Smooth muscle cell (in vitro differentiated cells): Measurements from ENCODE around the gene UGT1A4. TPM values are rescaled to one million over a fixed set of nuclear protein-coding genes. Genes with fewer than 3 reads are reported as not detected.

ENCODE experiments used
- DNase-seq: peaks from one replicate; lab custom pipeline; 2025; ENCODE audit not compliant: unreplicated experiment; lab: John Stamatoyannopoulos, UW
- H2AFZ ChIP-seq: fragments of 200-600 bp; sonication (generic); 2 replicates; pipeline ENCODE4 v1.6.0; 2016; ENCODE audit warnings: antibody characterized with exemption, low read depth, mild to moderate bottlenecking
- H3F3A ChIP-seq: fragments of 200-600 bp; sonication (generic); 2 replicates; pipeline ENCODE4 v1.6.0; 2017; ENCODE audit warnings: antibody characterized with exemption, low read depth
- H3K27ac ChIP-seq: fragments of 200-600 bp; sonication (generic); 2 replicates; pipeline ENCODE4 v1.5.1; 2016; ENCODE audit warnings: low read depth, mild to moderate bottlenecking
- H3K27me3 ChIP-seq: fragments of 200-600 bp; sonication (generic); 2 replicates; pipeline ENCODE4 v1.6.1; 2016; ENCODE audit warnings: low read depth, mild to moderate bottlenecking
- H3K36me3 ChIP-seq: fragments of 200-600 bp; sonication (generic); 2 replicates; pipeline ENCODE4 v1.5.1; 2016; ENCODE audit warnings: low read depth
- H3K4me1 ChIP-seq: fragments of 200-600 bp; sonication (generic); 2 replicates; pipeline ENCODE4 v1.5.1; 2016; ENCODE audit warnings: low read depth
- H3K4me2 ChIP-seq: fragments of 200-600 bp; sonication (generic); 2 replicates; pipeline ENCODE4 v1.6.0; 2016; ENCODE audit warnings: mild to moderate bottlenecking
- H3K4me3 ChIP-seq: fragments of 200-600 bp; sonication (generic); 2 replicates; pipeline ENCODE4 v1.5.1; 2016; ENCODE audit warnings: mild to moderate bottlenecking
- H3K79me2 ChIP-seq: fragments of 200-600 bp; sonication (generic); 2 replicates; pipeline ENCODE4 v1.6.0; 2016; ENCODE audit warnings: low read depth, mild to moderate bottlenecking
- H3K9ac ChIP-seq: fragments of 200-600 bp; sonication (generic); 2 replicates; pipeline ENCODE4 v1.6.0; 2016; ENCODE audit warnings: low read depth
- H3K9me3 ChIP-seq: fragments of 200-600 bp; sonication (generic); replicated peaks from 2 replicates; pipeline ENCODE4 v1.5.1; 2016; ENCODE audit warnings: low read depth
- H4K20me1 ChIP-seq: fragments of 200-600 bp; sonication (generic); 2 replicates; pipeline ENCODE4 v1.6.0; 2016; ENCODE audit warnings: low read depth
- WGBS: methylation state at CpG from one replicate; pipeline ENCODE4 v1.1.7; 2016; ENCODE audit warnings: low lambda C conversion rate; 5-methylcytosine and 5-hydroxymethylcytosine counted together
- polyA plus RNA-seq: library from polyadenylated mRNA; unstranded; fragments of >200 nt; fragmentation: Nextera tagmentation; extraction: Ambion mirVana; gene quantifications from 2 replicates; pipeline ENCODE4 v1.2.1, GENCODE V29; 2016
- total RNA-seq: library from RNA; depleted of rRNA; stranded (reverse); fragments of >200 nt; gene quantifications from 2 replicates; pipeline ENCODE4 v1.2.3, GENCODE V29; 2014
- TF ChIP-seq, protein P1 (sequence below): fragments of 200-600 bp; sonication (generic); IDR thresholded peaks from 2 replicates; pipeline ENCODE4 v1.5.1; 2017; ENCODE audit warnings: borderline replicate concordance, mild to moderate bottlenecking, antibody characterized with exemption; ENCODE audit not compliant: insufficient read depth, poor library complexity, severe bottlenecking

Gene UGT1A4
- total and polyA plus RNA-seq, 2 experiments from 2014 or later, result not detected

- TF ChIP-seq, protein P1, sequence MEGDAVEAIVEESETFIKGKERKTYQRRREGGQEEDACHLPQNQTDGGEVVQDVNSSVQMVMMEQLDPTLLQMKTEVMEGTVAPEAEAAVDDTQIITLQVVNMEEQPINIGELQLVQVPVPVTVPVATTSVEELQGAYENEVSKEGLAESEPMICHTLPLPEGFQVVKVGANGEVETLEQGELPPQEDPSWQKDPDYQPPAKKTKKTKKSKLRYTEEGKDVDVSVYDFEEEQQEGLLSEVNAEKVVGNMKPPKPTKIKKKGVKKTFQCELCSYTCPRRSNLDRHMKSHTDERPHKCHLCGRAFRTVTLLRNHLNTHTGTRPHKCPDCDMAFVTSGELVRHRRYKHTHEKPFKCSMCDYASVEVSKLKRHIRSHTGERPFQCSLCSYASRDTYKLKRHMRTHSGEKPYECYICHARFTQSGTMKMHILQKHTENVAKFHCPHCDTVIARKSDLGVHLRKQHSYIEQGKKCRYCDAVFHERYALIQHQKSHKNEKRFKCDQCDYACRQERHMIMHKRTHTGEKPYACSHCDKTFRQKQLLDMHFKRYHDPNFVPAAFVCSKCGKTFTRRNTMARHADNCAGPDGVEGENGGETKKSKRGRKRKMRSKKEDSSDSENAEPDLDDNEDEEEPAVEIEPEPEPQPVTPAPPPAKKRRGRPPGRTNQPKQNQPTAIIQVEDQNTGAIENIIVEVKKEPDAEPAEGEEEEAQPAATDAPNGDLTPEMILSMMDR, result no peak
- Histone ChIP-seq H3K27ac (no peak overlapping the region), H3K36me3 (no peaks in the 10 kb centered on the region), H3K9ac (no peak overlapping the region), H2AFZ (no peak overlapping the region), H3K4me3 (no peak overlapping the region), H3K9me3 (no peaks in the 10 kb centered on the region), H3K4me1 (no peaks in the 10 kb centered on the region), H3K79me2 (no peaks in the 10 kb centered on the region), H4K20me1 (no peaks in the 10 kb centered on the region), H3K27me3 (no peaks in the 10 kb centered on the region), H3K4me2 (no peak overlapping the region), H3F3A (no peaks in the 10 kb centered on the region)
- DNase-seq, result no peak
- WGBS, result 90% methylated on average over 9 of the region's 9 CpGs
Measured at GRCh38 chr2:233791883-233792329, 73.4 kb downstream of the UGT1A4 start.

- TF ChIP-seq, protein P1, result no peak
Measured at GRCh38 chr2:233792720-233793119, 74.2 kb downstream of the UGT1A4 start.

DNA sequence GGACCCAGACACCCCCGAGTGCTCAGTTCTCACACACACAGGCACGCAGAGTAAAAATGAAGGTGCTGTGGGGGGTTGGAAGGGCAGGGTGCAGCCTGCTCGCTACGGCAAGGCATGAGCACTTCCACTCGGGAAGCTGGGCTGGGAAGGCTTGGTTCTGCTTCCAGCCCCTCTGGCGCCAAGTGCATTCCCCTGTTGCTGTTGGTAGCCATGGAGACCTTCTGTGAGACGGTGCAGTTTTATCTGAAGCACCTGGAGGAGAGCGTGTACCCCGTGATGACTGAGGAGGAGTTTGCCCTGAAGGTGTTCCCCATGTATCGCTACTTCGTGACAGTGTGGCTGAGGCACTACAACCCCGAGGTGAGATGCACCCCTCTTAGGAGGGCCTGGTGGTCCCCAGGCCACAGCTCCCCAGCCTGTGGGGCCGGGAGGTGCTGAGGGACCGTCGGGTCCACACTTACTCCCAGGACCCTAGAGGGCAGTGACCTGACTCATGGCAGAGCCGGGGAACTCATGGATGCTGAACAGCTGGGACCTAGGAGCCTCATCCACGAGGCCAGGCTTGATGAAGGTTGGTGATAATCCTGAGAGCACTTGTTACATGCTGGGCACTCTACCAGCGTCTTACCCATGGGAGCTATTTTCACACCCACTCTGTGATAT lies 75.1 kb downstream of the UGT1A4 start:
- Histone ChIP-seq H3K9ac (no peak overlapping the region), H3K4me3 (no peak overlapping the region), H3K27me3 (no peaks in the 10 kb centered on the region), H3K4me2 (no peak overlapping the region), H3F3A (no peaks in the 10 kb centered on the region), H3K27ac (no peak overlapping the region), H3K4me1 (no peaks in the 10 kb centered on the region), H3K9me3 (no peaks in the 10 kb centered on the region), H4K20me1 (no peaks in the 10 kb centered on the region), H2AFZ (no peak overlapping the region), H3K36me3 (no peaks in the 10 kb centered on the region), H3K79me2 (no peaks in the 10 kb centered on the region)
- 90% methylated on average over 18 of the region's 18 CpGs for WGBS
- TF ChIP-seq, protein P1, result no peak
- DNase-seq, result no peak

More at GRCh38 chr2:233792720-233793119, 74.2 kb downstream of the UGT1A4 start:
- Histone ChIP-seq H3K9me3 (no peaks in the 10 kb centered on the region), H2AFZ (no peak overlapping the region), H3K27me3 (no peaks in the 10 kb centered on the region), H3F3A (no peaks in the 10 kb centered on the region), H3K4me3 (no peak overlapping the region), H3K4me2 (no peak overlapping the region), H3K9ac (no peak overlapping the region), H3K79me2 (no peaks in the 10 kb centered on the region), H3K36me3 (no peaks in the 10 kb centered on the region), H4K20me1 (no peaks in the 10 kb centered on the region), H3K4me1 (no peaks in the 10 kb centered on the region), H3K27ac (no peak overlapping the region)
- no peak for DNase-seq
- WGBS, result 94% methylated on average over 7 of the region's 7 CpGs

GRCh38 chr2:233794128-233794658 lies 75.7 kb downstream of the UGT1A4 start:
- Histone ChIP-seq H3K4me1 (no peaks in the 10 kb centered on the region), H2AFZ (no peak overlapping the region), H3K36me3 (no peaks in the 10 kb centered on the region), H3K9me3 (no peaks in the 10 kb centered on the region), H3K27ac (no peak overlapping the region), H3K27me3 (no peaks in the 10 kb centered on the region), H4K20me1 (no peaks in the 10 kb centered on the region), H3F3A (no peaks in the 10 kb centered on the region), H3K4me2 (no peak overlapping the region), H3K9ac (no peak overlapping the region), H3K4me3 (no peak overlapping the region), H3K79me2 (no peaks in the 10 kb centered on the region)
- WGBS, result 93% methylated on average over 17 of the region's 17 CpGs
- no peak for DNase-seq
- TF ChIP-seq, protein P1, result no peak
